GM21390 (cell line): ENCODE measurements around the gene C1orf174.
A peak's percentile ranks its signal among the peaks of the same experiment; 100 is the strongest.

Experiments
- ATAC-seq: cut with Tn5 transposase; IDR thresholded peaks from one replicate; pipeline ENCODE4 v1.9.1; 2021; ENCODE audit not compliant: unreplicated experiment

Gene C1orf174

DNA sequence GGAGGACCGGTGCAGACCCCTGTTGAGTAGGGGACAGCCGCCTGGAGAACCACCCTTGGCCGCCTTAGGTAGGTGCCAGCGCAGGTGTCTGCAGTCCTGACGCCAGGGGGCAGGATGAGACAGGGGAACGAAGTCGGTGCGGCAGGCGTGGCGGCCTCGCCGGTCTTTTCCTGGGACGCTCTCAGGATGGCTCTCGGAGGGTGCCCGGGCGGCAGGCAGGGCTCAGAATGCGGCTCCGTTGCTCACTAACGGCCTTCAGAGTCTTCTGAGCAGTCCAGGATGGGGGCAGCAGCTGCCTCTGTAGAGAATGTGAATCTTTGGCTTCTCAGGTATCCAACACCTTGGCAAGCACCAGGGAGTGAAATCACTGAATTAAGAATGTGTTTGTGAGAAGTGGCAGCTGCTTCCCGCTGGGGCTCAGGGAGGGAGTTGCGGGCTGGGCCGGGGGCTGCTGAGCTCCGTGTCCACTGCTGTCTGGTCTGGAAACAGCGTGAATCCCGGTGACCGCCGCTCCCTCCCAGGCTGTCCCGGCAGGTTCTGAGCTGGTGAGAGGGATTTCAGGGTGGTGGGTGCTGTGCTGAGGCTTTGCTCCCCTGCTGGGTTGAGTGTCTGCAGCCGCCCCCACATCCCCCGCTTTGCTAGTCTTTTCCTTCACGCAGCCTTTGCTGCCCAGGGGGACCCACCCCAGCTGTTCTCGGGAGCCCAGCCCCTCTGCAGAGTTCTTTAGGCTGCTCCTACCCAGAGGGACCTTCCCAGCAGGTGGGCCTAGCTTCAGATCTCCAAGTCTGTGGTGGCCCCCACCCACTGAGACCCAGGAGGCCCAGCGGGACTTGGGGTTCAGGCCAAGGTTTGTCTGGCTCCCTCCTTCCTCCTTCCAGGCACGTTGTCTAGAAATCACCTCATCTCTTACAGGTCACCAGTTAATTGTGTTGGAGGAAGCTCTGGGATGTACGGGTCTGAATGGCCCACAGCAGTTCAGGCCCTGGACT is 11.1 kb upstream of the C1orf174 start:
- peak; percentile 73 for ATAC-seq

DNA sequence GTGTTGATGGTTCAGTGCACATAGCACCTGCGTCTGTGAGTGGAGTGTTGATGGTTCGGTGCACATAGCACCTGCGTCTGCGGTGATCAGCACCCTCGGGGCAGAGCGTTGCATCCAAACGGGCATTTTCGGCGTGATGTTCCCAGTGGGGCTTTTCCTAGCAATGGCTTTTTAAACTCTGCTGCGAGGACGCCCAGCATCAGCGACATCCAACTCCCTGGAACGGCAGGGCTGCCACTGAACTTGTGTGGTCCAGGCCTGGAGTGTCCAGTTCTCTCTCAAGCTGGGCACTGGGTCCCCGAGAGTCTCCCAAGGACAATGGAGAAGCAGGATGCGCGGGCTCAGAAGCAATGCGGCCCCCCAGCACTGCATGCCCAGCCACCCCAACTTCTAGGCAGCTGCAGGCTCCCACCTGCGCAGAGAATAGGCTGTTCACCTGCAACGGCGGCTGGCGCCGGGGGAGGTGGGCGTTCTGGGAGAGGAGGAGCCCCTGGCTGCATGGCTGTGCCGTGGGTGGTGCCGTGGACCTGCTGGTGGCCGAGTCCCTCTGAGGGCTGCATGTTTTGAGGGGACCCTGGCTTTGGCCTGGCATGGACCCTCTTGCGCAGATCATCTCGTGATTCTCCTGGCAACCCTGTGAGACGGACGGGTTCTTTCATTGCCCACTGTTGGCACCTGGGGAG is 10.1 kb upstream of the C1orf174 start:
- ATAC-seq: no peak

- ATAC-seq: no peak
These were observed 9.5 kb upstream of the C1orf174 start for GRCh38 chr1:3909615-3910014.

DNA sequence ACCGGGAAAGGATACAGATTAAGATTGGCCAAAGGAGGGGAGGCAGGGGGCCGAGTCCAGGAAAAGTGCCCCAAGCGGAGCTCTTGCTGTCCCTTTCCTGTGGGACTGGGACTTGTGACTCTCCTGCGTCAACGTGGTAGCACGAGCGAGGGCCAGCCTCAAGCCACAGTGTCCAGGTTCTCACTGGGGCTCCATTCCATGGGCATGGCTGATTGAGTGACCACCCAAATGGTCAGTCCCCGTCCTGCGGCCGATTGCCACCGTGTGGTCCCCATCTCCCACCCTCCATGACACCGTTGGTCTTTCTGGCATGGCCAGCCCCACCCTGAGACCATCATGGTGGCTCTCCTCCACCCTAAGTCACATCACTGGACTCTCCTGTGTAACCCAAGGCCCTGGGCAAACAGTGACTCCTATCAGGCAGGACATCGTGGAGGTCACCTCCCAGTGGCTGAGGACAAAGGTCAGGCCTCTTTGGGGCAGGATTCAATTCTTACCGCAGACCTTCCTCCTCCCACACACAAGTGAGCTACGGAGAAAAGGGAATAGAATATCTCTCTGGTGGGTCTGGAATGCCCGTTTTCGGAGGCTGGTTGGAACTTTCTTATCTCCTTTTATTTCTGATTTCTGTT is 8.9 kb upstream of the C1orf174 start:
- ATAC-seq: no peak

GRCh38 chr1:3907621-3908165 is 7.6 kb upstream of the C1orf174 start:
- ATAC-seq: no peak

- no peak for ATAC-seq
These were observed 7.0 kb upstream of the C1orf174 start for GRCh38 chr1:3907031-3907534.

GRCh38 chr1:3906672-3907020 is 6.6 kb upstream of the C1orf174 start:
- no peak for ATAC-seq

- no peak for ATAC-seq
These were observed 6.0 kb upstream of the C1orf174 start for GRCh38 chr1:3905953-3906671.

- no peak for ATAC-seq
These were observed 5.3 kb upstream of the C1orf174 start for GRCh38 chr1:3905266-3905952.

- no peak for ATAC-seq
These were observed 4.7 kb upstream of the C1orf174 start for GRCh38 chr1:3904843-3905185.

- ATAC-seq: no peak
These were observed 4.2 kb upstream of the C1orf174 start for GRCh38 chr1:3904006-3904842.

DNA sequence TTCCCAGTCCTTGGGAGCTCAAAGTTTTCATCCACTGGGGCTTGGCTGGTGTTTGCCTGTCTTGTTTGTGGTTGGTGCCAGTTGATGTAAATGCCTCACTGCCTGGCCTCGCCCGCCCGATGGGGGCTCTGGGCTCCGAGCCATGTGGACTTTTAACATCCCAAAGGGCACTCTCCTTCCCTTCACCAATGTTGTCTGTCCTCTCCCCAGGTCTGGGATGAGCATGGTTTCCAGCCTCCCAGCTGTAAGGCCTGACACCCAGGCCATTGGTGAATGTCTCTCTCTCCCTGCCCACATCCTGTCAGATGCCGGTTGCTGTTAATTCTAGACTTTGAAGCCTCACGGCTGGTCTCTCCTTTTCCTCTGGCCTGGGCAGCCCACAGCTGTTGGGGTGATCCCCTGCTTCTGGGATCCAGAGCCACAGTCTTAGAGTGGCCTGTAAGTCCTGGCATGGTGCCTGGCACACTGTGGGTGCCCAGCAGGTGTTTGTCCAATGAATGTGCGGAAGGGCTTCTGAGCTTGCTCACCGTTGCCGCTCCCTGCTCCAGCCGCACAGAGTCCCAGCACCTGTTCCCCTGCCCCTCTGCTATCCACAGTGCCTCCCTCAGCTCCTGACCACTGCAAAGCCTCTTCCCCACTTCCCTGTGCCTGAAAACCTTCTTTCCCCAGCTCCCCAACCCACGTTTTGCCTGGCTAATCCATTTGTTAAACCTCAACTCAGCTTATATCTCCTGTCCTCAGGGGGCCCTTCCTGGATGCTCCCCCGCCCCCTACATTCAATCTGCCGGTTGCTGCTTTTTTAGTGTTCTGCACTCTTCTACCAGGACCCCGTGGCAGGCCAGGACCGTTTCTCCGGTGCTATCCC is 3.3 kb upstream of the C1orf174 start:
- ATAC-seq: no peak

DNA sequence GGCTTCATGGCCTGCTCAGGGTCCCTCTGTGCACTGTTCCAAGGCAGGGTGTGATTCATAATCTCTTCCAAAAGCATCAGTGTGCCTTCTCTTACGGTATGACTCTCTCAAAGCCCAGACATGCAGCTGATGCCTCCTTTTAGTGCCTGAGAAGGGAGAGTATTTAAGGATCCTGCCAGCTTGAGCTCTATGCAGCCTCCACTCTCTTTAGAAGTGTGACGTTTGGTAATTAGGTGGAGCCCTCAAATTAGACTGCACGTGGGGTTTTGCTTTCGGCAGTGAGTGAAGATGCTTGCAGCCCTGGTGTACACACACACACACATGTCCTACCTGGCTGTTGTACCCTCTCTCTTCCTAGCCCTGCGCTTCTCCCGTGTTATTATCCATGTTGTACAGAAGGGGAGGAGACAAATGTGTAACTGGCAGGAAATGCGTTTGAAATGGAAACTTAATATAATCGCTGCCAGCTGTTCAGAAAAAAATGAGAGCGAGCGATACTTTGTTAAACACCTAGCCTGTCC is 2.6 kb upstream of the C1orf174 start:
- no peak for ATAC-seq

DNA sequence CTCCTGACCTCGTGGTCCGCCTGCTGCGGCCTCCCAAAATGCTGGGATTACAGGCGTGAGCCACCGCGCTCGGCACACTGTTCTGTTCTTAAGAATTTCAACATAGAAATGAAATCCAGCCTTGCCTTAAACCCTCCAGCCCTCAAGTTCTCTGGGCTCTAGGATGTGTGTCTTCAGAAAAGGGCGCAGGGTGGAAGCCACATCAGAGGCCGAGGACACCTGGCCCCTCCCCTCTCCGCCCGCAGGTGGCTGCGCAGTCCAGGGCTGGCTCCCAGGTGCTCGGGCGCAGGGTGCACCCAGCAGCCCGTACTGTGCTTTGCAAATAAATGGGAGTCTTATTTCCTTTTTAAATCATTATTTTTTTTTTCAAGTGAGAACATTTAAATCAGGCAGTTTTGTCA is 2.0 kb upstream of the C1orf174 start:
- no peak for ATAC-seq

DNA sequence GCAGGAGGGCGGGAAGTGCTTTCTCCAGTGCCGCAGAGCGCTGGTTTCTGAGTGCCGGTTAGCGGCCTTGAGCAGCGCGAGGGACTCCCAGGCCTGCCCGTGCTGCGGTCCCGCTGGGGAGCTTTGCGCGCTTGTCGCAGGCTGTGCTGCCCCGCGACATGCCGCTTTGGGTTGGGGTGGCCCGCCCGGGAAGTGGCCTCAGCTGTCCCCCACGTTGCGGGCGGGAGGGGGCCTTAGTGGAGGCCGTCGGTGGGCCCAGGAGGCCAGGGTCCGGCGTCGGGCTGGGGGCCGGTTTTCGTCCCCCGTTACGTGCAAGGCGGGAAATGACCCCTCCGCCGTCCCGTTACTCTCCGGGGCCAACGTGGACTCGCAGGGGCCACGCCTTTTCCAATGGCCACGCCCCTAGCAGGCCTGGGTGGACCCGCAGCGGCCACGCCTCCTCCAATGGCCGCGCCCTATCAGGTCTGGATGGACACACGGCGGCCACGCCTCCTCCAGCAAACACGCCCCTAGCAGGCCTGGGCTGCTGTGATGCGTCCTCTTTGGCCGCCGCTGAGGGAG is 977 bp upstream of the C1orf174 start:
- peak; percentile 56 for ATAC-seq

DNA sequence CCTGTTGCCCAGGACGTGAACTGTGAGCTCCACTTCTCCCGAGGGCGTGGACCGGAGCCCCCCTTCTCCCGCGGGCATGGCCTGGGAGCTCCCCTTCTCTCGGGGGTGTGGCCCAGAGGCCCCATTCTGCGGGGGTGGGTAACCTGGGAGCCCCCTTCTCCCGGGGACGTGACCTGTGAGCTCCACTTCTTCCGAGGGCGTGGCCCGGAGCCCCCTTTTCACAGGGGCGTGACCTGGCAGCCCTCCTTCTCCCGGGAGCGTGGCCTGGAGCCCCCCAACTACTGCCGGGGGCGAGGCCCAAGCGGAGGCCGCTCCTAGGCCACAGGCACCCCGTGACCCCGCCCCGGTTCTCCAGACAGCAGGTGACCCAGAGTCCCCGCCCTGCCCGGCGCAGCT is 320 bp downstream of the C1orf174 start:
- ATAC-seq: peak; percentile 4

- no peak for ATAC-seq
These were observed 898 bp downstream of the C1orf174 start for GRCh38 chr1:3898994-3899753.
